Activated naive CD4-positive, alpha-beta T cell treated with anti-CD3 and anti-CD28 coated beads, Interleukin-2, amount 50 U/mL, for 24 hours (primary cell): Measurements from ENCODE around the gene CPB2.
A peak's percentile ranks its signal among the peaks of the same experiment; 100 is the strongest.

Experiments
- H3K27ac Mint-ChIP-seq: one replicate; pipeline ENCODE4 v1.8.0; 2021; ENCODE audit warnings: mild to moderate bottlenecking, mixed read lengths
- H3K27me3 Mint-ChIP-seq: one replicate; pipeline ENCODE4 v1.8.0; 2021; ENCODE audit warnings: mixed read lengths
- H3K36me3 Mint-ChIP-seq: one replicate; pipeline ENCODE4 v1.8.0; 2021; ENCODE audit warnings: mixed read lengths
- H3K4me1 Mint-ChIP-seq: one replicate; pipeline ENCODE4 v1.8.0; 2021; ENCODE audit warnings: mixed read lengths
- H3K4me3 Mint-ChIP-seq: one replicate; pipeline ENCODE4 v1.8.0; 2021; ENCODE audit warnings: mild to moderate bottlenecking, mixed read lengths
- H3K9me3 Mint-ChIP-seq: one replicate; pipeline ENCODE4 v1.8.0; 2021; ENCODE audit warnings: mixed read lengths

CPB2 gene

DNA sequence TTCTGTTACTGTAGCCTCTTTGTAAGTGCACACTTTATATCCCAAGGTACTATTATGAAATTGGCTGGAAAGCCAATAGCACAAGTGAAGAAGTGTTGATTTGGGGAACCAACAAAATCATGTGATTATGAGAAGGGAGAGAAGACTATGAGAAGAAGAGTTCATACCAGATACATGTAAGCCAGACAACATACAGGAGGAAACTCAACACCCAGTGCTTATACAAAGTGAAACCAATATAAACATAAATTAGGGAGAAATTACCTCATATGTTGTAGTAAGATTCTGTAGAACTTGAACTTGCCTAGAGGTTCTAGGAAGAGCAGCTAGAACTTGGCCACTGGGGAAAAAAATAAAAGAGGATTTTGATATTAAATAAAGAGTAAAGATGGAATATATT, 17.4 kb downstream of the CPB2 start:
- Mint-ChIP-seq H3K36me3 (no peaks in the 10 kb centered on the region), H3K4me1 (no peaks in the 10 kb centered on the region), H3K27ac (no peak overlapping the region), H3K27me3 (peaks cover 7% of the 10 kb centered on the region), H3K9me3 (no peaks in the 10 kb centered on the region), H3K4me3 (no peak overlapping the region)

DNA sequence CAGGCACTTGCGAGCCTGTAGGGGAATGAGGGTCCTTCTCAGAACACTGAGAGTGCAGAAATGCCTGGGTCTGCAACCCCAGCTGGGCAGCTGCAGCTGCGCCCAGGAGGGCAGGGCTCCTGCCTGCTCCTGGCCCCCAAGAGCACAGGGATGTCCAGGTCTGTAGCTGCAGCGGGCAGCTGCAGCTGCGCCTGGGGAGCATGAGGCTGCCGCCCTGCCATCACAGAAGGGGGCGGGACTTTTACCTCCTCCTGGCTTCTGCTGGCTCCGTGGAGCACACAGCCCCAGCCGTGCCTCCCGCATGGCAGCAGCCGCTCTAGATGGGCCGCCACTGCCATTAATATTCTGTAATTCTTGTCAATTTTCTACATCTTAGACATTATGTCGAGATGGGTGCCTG, 17.8 kb downstream of the CPB2 start:
- H3K36me3 Mint-ChIP-seq, result no peaks in the 10 kb centered on the region
- no peaks in the 10 kb centered on the region for H3K4me1 Mint-ChIP-seq
- H3K27ac Mint-ChIP-seq, result no peak overlapping the region
- no peak overlapping the region for H3K4me3 Mint-ChIP-seq
- H3K9me3 Mint-ChIP-seq, result no peaks in the 10 kb centered on the region
- peaks cover 5% of the 10 kb centered on the region for H3K27me3 Mint-ChIP-seq

DNA sequence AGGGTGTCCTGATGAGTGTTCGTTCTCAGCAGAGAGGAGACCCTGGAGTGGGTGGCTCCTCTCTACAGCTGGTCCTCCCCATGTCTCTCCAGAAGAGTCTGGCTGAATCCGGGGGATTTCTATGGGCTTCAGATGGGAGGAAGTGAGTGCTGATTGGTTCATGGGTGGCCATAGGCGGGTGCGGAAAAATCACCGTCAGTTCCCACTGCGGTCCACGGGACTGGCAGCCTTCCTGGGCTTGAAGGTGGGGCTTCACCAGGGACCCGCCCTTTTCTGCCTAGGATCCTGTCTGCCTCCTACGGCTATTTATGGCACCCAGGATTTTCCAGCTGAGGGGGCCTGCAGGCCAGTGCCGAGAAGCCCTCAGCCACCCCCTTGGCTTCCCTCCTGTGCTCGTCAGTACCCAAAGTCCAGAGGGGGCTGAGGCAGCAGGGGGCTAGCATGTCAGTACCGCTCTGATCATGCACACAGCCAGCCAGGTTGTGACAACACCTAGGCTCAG, 18.4 kb downstream of the CPB2 start:
- no peaks in the 10 kb centered on the region for H3K36me3 Mint-ChIP-seq
- peaks cover 5% of the 10 kb centered on the region for H3K27me3 Mint-ChIP-seq
- no peaks in the 10 kb centered on the region for H3K9me3 Mint-ChIP-seq
- H3K4me3 Mint-ChIP-seq, result no peak overlapping the region
- no peaks in the 10 kb centered on the region for H3K4me1 Mint-ChIP-seq
- H3K27ac Mint-ChIP-seq, result no peak overlapping the region

DNA sequence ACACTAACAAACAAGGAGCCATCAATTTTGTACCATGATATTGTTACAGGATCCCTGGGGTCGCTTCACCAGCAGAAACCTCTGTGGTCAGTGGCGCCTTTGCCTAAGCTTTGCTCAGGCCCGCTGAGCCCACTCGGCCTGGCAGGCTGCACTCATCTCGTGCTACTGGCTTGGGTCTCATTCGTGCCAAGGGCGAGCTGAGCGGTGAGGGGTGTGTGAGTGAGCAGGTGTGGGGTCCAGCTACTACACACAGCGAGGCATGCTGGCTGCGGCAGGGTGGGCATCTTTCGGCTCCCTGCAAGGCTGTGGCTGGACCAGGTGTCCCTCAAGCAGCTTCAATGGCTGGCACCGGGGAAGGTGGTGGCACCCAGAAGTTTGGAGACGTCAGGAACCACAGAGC, 19.1 kb downstream of the CPB2 start:
- Mint-ChIP-seq H3K27me3 (peaks cover 3% of the 10 kb centered on the region), H3K36me3 (no peaks in the 10 kb centered on the region), H3K9me3 (no peaks in the 10 kb centered on the region), H3K4me3 (no peak overlapping the region), H3K4me1 (no peaks in the 10 kb centered on the region), H3K27ac (no peak overlapping the region)

DNA sequence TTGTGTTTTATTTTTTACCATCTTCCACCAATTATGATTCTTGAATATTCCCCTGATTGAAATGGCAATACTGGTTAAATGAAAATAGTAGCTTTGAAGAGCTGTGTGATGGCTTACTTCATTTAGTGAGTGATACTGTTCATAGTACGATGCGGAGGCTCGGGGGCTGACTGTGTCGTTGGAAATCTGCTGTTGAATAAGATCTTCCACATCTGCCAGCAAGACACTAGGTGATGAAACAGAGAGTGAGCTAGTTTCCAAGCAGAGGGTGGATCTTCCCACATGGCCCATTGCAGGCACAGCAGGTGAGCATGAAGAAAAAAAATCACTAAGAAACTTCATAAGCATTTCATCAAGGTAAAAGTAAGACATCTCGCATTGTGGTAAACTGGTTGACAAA, 22.5 kb downstream of the CPB2 start:
- H3K4me3 Mint-ChIP-seq, result no peak overlapping the region
- H3K36me3 Mint-ChIP-seq, result no peaks in the 10 kb centered on the region
- peaks cover 19% of the 10 kb centered on the region for H3K4me1 Mint-ChIP-seq
- H3K27ac Mint-ChIP-seq, result no peak overlapping the region
- H3K9me3 Mint-ChIP-seq, result no peaks in the 10 kb centered on the region
- H3K27me3 Mint-ChIP-seq, result no peaks in the 10 kb centered on the region

DNA sequence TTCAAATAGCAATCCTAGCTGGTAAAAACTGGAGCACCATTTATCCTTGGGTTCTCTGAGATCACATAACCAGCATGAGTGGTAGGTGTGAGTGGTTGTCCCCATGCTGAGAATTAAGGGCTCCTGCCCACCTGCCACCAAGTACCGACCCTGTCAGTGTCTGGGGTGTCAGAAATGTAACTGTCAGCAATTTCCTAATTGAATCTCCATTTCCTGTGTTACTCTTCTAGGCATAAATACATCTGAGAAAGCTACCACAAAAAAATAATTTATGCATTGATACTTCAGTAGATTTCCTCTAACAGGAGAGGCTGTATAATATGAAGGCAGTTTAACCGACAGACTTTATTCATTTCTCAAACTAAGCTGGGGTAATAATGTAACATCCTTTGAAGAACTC, 25.1 kb downstream of the CPB2 start:
- peaks cover 19% of the 10 kb centered on the region for H3K4me1 Mint-ChIP-seq
- no peak overlapping the region for H3K27ac Mint-ChIP-seq
- H3K4me3 Mint-ChIP-seq, result no peak overlapping the region
- H3K27me3 Mint-ChIP-seq, result no peaks in the 10 kb centered on the region
- H3K36me3 Mint-ChIP-seq, result no peaks in the 10 kb centered on the region
- H3K9me3 Mint-ChIP-seq, result no peaks in the 10 kb centered on the region

DNA sequence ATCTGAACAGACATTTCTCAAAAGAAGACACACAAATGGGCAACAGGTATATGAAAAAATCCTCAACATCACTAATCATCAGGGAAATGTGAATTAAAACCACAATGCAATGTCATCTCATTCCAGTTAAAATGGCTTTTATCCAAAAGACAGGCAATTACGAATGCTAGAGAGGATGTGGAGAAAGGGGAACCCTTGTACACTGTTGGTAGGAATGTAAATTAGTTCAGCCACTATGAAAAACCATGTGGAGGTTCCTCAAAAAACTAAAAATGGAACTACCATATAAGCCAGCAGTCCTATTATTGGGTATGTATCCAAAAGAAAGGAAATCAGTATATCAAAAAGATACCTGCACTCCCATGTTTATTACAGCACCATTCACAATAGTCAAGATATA, 27.6 kb downstream of the CPB2 start:
- no peaks in the 10 kb centered on the region for H3K36me3 Mint-ChIP-seq
- H3K4me3 Mint-ChIP-seq, result no peak overlapping the region
- no peaks in the 10 kb centered on the region for H3K9me3 Mint-ChIP-seq
- peaks cover 19% of the 10 kb centered on the region for H3K4me1 Mint-ChIP-seq
- no peak overlapping the region for H3K27ac Mint-ChIP-seq
- peaks cover 1% of the 10 kb centered on the region for H3K27me3 Mint-ChIP-seq

DNA sequence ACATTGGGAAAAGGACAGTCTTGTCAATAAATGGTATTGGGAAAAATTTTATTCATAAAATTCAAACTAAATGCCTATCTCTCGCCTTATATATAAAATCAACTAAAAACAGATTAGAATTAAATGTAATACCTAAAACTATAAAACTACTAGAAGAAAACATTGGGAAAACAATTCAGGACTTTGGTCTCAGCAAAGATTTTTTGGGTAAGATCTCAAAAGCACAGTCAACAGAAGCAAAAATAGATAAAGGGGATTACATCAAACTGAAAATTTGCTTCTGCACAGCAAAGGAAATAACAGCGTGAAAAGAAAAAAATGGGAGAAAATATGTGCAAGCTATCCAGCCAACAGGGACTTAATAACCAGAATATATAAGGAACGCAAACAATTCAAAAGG, 28.0 kb downstream of the CPB2 start:
- H3K4me3 Mint-ChIP-seq, result no peak overlapping the region
- peaks cover 19% of the 10 kb centered on the region for H3K4me1 Mint-ChIP-seq
- H3K9me3 Mint-ChIP-seq, result no peaks in the 10 kb centered on the region
- H3K27ac Mint-ChIP-seq, result peak overlapping the region; percentile 14
- peaks cover 1% of the 10 kb centered on the region for H3K27me3 Mint-ChIP-seq
- no peaks in the 10 kb centered on the region for H3K36me3 Mint-ChIP-seq

DNA sequence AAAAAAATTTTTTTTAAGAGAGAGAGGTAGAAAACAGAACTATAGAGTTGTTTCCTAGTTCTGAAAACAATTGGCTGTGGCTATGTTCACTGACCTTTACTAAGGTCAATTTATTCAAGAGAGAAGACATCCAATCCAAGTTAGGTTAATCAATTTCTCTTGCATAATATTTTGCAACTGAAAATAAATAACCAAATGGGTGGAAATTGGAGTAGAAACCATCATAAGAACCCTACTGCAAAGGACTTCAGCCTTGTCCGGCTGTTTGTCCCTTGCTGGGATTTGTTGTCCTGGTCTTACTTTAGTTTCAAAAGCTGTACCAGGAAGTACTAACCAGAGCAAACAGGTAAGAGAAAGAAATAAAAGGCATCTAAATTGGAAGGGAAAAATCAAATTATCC, 29.0 kb downstream of the CPB2 start:
- Mint-ChIP-seq H3K4me3 (no peak overlapping the region), H3K36me3 (no peaks in the 10 kb centered on the region), H3K9me3 (no peaks in the 10 kb centered on the region), H3K4me1 (peaks cover 19% of the 10 kb centered on the region), H3K27ac (no peak overlapping the region), H3K27me3 (peaks cover 1% of the 10 kb centered on the region)

DNA sequence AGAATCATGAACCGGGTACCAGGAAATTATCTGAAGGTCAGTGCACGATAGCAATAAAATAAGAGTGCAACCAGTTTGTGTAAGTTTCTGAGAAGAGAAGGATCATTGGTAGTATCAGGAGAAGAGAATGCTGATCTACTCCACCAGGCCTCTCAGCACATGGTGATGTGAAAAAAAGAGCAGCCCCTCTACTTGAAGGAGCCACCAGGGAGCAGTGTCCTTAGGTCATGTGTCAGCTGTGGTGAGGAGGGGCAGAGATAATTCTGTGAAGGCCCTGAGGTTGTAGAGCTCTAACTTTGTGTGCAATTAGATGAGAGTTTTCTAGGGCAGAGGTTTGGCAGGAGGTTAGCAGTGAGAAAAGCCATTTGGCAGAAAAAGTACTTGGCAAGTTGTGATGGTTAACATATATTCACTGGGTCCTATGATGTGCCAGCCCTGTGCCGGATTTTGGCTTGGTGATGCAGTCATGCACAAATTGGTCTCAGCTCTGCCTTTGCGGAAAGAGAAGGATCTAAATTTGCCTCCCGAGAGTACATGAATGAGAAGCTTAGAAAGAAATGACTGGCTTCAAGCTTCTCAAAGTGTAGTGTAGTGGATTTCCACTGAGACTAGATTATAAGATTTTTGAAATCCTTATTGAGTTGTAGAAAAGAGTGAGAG, 33.1 kb downstream of the CPB2 start:
- Mint-ChIP-seq H3K27ac (no peak overlapping the region), H3K4me1 (no peaks in the 10 kb centered on the region), H3K36me3 (no peaks in the 10 kb centered on the region), H3K9me3 (no peaks in the 10 kb centered on the region), H3K4me3 (no peak overlapping the region), H3K27me3 (peaks cover 2% of the 10 kb centered on the region)

DNA sequence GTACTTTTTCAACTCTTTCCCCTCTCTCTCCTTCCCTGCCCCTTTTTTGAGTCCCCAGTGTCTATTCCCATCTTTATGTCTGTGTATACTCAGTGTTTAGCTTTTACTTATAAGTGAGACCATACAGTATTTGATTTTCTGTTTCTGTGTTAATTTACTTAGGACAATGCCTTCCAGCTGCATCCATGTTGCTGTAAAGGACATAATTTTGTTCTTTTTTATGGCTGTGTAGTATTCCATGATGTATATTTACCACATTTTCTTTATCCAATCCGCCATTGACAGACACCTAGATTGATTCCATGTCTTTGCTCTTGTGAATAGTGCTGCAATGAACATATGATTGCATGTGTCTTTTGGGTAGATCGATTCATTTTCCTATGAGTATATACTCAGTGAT, 41.5 kb downstream of the CPB2 start:
- Mint-ChIP-seq H3K27me3 (peaks cover 1% of the 10 kb centered on the region), H3K36me3 (no peaks in the 10 kb centered on the region), H3K4me3 (no peak overlapping the region), H3K9me3 (peaks cover 4% of the 10 kb centered on the region), H3K27ac (no peak overlapping the region), H3K4me1 (no peaks in the 10 kb centered on the region)

DNA sequence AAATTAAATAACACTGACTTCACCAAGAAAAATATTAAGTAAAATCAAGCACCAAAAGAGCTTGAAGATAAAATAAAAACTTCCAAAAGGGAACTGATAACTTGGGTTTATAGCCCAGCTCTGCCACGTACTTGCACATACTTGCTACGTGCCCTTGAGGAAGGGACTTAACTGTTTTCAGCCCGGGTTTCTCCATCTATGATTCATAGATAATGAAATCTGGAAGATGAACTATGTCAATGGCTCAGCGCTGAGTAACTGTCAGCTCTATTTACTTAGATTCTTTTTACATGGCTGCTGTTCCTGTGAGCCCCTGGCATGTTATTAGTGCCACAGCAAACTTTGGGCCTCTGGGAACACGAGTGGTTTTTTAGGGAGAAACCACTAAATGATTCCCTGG, 42.6 kb downstream of the CPB2 start:
- no peaks in the 10 kb centered on the region for H3K36me3 Mint-ChIP-seq
- peaks cover 1% of the 10 kb centered on the region for H3K27me3 Mint-ChIP-seq
- no peaks in the 10 kb centered on the region for H3K4me1 Mint-ChIP-seq
- peaks cover 4% of the 10 kb centered on the region for H3K9me3 Mint-ChIP-seq
- no peak overlapping the region for H3K4me3 Mint-ChIP-seq
- H3K27ac Mint-ChIP-seq, result no peak overlapping the region

DNA sequence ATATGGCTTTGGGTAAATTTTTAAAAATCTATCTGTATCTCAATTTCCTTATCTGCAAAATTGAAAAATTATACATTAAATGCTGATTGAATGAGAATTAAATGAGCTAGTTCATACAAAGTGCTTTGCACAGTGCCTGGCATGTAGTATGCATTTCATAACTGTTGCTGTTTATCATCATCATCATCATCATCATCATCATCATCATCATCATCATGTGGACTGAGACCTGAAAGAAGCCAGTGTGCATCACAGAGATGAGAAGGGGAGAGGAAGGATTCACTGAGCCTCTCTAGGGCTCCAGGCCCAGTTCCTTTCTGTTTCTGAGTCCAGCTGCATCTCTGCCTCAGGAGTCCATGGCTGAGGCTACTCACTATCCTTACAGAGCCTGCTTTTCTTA, 45.4 kb downstream of the CPB2 start:
- no peak overlapping the region for H3K4me3 Mint-ChIP-seq
- no peaks in the 10 kb centered on the region for H3K4me1 Mint-ChIP-seq
- no peak overlapping the region for H3K27ac Mint-ChIP-seq
- H3K27me3 Mint-ChIP-seq, result peaks cover 5% of the 10 kb centered on the region
- H3K36me3 Mint-ChIP-seq, result peaks cover 2% of the 10 kb centered on the region
- peaks cover 4% of the 10 kb centered on the region for H3K9me3 Mint-ChIP-seq

DNA sequence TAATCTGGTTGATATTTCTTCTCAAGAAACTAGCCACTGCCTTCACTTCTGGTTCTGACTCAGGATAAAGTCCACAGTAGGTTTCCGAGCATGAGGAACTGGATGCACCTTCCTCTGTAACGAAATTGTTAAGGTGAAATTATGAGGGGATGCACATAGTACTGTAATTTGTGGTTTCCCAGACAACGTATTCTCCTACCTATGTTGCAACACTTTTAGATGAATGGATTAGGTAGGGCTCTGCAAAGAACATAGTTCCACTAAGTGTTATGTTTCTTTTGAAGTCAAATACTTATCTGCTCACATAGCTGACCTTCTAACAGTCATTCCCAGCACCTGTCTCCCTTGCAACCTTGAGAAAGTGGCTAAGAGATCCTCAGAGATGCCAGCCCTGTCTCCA, 46.6 kb downstream of the CPB2 start:
- Mint-ChIP-seq H3K9me3 (peaks cover 1% of the 10 kb centered on the region), H3K27me3 (peaks cover 6% of the 10 kb centered on the region), H3K36me3 (peaks cover 2% of the 10 kb centered on the region), H3K27ac (no peak overlapping the region), H3K4me1 (peaks cover 4% of the 10 kb centered on the region), H3K4me3 (no peak overlapping the region)

DNA sequence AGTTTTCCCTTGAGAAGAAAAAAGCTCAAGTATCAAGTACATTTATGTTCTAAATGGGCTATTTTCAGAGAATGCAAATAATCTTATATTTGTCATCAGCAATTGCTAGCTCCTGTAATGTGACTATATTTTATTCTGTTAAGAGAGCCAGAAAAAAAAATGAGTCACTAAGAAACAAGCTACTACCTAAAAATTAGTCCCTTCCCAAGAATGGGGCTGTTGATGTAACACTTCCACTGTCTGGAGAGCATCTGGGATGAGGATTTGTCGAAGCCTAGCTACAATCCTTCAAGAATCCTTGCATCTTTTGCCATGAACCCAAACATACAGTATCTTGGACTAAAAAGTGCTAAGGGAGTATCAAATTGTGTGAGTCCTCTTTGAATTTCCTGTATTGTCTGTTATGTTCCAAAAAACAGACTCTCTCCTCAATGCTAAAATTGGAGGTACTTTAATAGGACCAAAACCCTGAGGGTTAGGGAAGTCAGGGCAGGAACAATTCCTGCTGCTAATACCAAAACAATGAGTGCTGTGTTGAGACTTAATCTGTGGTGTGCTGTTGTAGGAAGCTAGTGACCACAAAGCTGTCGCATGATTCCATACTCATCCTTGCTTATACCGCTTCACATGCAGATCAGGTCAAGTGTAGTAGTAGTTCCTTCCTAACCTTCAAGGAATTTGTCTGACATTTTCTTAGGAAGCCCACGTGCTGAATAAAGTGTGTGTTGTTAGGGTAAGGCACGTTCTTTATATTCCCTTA, 47.4 kb downstream of the CPB2 start:
- Mint-ChIP-seq H3K9me3 (no peaks in the 10 kb centered on the region), H3K36me3 (peaks cover 2% of the 10 kb centered on the region), H3K4me3 (no peak overlapping the region), H3K27me3 (peaks cover 6% of the 10 kb centered on the region), H3K27ac (no peak overlapping the region), H3K4me1 (peaks cover 12% of the 10 kb centered on the region)

DNA sequence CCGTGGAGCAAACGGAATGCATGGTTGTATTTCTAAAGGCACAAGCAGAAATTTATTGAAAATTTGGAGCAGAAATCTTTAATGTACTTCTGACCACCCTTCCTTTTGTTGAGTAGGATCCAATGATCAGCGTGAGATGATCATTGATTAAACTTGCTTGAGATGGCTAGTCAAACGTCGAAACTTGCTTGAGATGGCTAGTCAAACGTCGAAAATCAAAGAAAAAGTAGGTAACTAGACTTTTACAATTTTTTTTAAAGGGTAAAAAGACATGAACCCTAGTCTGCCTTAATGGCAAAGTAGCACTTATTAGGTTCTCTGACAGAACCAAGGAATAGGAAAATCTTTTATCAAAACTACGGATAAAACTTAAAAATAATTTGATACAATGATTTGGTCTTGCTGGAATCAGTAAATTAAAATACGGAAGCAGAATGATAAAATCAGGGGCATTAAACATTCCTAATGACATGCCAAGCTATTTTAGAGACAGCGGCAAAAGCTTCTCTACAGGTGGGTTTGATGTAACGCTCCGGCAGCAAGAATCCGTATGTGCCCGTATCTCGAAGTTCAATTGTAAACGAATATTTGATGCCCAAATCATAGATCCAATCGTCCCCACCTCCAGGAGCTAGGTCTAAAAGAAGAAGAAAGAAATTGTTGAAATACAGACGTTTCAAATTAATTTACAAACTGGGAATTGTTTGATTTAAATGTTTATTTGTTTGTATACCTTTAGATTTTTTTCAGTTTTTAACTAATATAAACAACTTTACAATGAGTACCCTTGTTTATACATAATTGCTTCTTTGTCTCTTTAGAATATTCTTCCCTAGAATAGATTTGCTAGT, 51.4 kb downstream of the CPB2 start:
- H3K27me3 Mint-ChIP-seq, result peaks cover 6% of the 10 kb centered on the region
- peaks cover 30% of the 10 kb centered on the region for H3K4me1 Mint-ChIP-seq
- peaks cover 2% of the 10 kb centered on the region for H3K36me3 Mint-ChIP-seq
- H3K9me3 Mint-ChIP-seq, result no peaks in the 10 kb centered on the region
- peak overlapping the region; percentile 90 for H3K27ac Mint-ChIP-seq
- H3K4me3 Mint-ChIP-seq, result peak overlapping the region; percentile 95
